HG02943 (cell line): ENCODE data around the gene MBD2.
A peak's percentile ranks its signal among the peaks of the same experiment; 100 is the strongest.
"Not testable (repeated sequence)": the region's sequence is repeated elsewhere in the genome, so short reads cannot be mapped to it uniquely, and the experiment has no call there.

ENCODE experiments used
- ATAC-seq: cut with Tn5 transposase; IDR thresholded peaks from one replicate; pipeline ENCODE4 v1.9.1; 2021; ENCODE audit warnings: mild to moderate bottlenecking, low read depth, moderate library complexity; ENCODE audit not compliant: unreplicated experiment

The MBD2 gene

DNA sequence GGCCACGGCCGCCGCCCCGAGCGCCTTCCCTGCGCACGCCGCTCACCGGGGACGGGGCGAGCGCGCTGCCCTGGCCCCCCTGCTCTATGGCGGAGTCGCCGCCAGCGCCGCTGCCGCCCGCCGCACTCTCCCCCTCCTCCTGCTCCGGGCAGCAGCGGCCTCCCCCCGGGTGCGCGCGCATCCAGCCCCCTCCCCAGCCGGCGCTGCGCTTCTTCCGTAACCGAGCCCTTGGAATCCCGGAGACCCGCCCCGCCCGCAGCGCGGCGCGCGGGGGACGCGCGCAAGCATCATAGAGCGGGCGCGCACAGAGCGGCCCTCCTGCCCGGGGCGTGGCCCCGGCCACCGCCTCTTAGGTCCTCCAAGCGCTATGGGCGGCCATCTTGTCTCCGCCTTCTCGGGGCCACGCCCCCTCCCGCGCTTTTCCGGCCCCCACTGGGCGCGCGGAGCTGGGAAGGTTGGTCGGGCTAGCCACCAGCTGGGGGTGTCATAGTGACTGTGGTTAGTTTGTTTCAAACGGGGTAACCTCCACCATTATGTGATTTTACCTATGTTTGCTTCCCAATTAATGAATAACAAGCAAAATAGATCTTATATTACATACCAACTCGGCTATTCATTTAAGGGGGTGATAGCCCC, at the start of gene MBD2:
Gene MBD2, minus strand, starts transcription at position 291 of the 636 bp plus-strand sequence. Its CDS starts 110 bp downstream, at position 181.
- ATAC-seq, result peak; percentile 89

DNA sequence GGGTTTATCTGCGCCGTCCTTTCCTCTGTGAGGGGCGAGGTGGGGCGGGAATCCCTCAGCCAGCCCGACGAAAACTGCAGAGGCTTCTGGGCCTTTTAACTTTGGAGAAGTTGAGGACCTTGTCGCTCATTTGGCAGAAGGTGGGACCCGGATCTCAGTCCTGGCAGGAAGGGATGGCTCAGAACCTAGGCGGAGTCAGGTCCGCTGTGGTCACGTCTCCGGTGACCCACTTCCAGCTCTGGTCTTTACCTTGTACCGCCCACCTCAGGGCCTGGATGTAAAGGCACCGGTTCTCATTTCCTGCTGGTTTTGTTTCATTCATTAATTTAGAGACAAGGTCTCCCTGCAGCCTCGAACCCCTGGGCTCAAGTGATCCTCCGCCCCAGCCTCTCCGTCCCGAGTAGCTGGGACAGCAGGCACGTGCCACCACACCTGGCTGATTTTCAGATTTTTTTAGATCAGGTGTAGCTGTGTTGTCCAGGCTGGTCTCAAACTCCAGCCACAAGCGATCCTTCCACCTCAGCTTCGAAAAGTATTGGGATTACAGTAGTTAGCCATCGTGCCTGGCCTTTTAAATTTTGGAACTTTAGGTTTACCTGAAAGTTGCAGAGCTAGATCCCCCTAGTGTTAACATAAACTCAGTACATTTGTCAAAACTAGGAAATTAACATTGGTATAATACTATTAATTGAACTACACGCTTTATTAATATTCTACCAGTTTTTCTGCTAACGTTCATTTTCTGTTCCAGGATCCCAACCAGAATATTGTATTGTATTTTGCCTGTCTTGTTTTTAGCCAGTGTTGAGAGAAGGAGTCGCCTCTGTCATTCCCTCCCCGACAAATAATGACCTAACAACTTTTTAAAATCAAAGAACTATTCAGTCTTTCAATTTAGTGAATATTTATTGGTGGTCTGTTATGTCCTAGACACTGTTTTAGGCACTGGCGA, 45.7 kb upstream of the MBD2 start:
- peak; percentile 50 for ATAC-seq

DNA sequence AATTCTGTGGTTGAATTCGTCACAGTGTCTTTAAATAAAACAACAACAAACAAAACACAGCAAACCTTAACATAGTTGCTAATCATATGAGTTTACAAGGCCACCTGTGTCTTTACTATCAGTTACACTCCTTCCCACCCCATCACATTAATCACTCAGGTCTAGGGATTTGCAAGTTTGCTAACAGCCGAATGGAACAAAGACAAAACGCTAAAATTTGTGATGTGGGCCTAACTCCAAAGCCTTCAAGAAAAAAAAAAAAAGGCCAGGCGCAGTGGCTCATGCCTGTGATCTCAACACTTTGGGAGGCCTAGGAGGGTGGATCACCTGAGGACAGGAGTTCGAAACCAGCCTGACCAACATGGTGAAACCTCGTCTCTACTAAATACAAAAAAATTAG, 44.3 kb upstream of the MBD2 start:
- ATAC-seq, result no peak

DNA sequence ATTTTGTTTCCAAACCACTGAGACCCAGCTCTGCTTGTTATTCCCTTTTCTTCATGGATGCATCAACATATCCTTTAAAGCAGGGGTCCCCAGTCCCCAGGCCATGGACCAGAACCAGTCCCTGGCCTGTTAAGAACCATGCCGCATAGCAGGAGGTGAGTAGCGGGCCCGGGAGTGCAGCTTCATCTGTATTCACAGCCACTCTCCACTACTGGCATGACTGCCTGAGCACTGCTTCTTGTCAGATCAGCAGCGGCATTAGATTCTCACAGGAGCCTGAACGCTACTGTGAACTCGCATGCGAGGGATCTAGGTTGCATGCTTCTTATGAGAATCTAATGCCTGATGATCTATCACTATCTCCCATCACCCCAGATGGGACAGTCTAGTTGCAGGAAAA, 43.2 kb upstream of the MBD2 start:
- ATAC-seq, result no peak

- peak; percentile 73 for ATAC-seq
Measured at GRCh38 chr18:54263904-54264336, 39.5 kb upstream of the MBD2 start.

GRCh38 chr18:54261894-54262293, 37.4 kb upstream of the MBD2 start:
- peak; percentile 71 for ATAC-seq

DNA sequence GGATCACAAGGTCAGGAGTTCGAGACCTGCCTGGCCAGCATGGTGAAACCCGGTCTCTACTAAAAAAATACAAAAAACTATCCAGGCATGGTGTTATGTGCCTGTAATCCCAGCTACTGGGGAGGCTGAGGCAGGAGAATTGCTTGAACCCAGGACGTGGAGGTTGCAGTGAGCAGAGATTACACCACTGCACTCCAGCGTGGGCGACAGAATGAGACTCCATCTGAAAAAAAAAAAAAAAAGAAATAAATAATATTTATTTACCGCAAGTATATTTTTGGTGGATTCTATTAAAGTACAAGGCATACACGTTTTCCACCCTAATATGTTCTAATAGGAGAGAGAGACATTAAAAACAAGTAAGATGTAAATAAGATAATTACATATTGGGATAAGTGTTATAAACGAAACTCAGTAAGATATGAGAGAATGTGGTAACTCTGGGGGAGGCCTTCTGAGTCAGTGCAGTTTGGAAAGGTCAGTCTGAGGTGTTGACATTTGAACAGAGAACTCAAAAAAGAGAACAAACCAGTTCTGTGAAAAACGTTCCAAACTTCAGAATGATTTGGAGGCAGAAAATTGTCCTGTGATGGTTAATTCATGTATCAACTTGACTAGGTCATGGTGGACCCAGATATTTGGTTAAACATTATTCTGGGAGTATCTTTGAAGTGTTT, 36.1 kb upstream of the MBD2 start:
- ATAC-seq, result no peak

- ATAC-seq, result not testable (repeated sequence)
Measured at GRCh38 chr18:54257818-54258217, 33.3 kb upstream of the MBD2 start.

- ATAC-seq, result no peak
Measured at GRCh38 chr18:54257015-54257414, 32.5 kb upstream of the MBD2 start.

- ATAC-seq, result no peak
Measured at GRCh38 chr18:54255141-54255540, 30.7 kb upstream of the MBD2 start.

DNA sequence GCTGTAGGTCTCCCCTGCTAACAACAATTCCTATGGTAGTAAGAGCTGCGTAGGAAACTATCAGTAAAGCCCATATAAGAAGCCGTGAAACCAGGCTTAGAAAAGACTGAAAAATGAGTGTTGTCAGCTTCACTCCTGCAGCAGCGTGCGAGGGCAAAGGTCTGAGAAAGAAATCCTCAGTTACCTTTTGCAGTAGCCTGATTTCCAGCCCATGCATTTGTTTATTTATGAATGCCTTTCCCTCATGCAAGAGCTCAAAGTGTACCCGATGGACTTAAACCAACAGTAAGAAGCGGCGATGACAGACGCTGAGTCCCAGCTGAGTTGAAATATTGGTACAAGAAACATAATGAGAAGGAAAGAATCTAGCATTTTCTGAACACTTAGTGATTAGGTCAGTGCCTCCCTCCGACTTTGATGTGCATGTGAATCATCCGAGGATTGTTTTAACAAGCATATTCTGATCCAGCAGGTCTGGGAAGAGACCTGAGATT, 29.8 kb upstream of the MBD2 start:
- no peak for ATAC-seq

DNA sequence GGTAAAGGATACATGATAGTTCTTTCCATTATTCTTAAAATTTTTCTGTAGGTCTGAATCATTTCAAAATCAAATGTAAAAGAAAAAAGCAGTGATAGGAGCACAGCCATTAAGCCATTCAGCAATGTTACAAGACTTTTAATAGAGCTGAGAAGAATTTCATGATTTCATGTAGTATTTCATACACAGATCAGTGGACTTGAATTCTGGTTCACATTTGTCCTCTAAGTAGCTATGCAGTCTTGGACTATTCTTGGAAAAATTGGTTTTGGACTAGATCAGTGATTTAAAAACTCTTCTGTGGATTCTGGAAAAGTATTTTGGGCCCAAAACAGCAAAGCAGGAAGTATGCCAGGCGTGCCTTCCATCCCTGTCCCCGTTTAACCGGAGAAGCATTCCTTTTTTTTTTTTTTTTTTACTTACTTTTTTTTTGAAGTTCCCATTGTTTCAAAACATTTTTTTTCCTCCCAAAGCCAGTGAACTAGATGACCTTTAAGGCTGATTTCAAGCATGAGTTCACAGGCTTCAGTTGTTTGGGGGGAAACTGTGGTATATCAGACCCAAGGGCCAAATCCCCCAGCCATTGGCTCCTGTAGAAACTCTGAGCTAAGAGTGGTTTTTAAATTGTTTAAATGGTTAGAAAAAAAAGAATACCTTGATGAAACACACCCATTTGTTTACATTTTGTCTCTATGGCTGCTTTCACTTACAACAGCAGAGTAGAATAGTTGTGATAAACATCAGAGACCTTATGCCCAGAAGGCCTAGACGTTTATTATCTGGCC, 27.3 kb upstream of the MBD2 start:
- no peak for ATAC-seq

DNA sequence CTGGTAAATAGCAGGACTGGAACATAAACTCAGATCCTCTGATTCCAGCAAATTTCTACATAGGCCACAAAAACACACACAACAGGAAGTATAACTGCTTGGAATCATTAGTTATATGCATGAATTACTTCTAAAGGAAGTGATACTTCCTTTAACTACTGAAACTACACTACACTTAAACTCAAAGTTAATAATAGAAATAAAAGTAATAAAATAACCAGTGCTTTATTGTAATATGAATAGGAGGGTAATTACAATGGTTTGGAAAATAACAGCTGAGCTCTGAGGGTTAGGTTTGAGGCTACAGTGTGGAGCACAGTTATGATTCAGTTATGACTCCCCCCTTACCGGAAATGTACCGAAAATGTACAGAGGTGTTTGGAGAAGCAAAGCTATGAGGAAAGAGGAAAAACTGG, 26.4 kb upstream of the MBD2 start:
- ATAC-seq, result peak; percentile 79

DNA sequence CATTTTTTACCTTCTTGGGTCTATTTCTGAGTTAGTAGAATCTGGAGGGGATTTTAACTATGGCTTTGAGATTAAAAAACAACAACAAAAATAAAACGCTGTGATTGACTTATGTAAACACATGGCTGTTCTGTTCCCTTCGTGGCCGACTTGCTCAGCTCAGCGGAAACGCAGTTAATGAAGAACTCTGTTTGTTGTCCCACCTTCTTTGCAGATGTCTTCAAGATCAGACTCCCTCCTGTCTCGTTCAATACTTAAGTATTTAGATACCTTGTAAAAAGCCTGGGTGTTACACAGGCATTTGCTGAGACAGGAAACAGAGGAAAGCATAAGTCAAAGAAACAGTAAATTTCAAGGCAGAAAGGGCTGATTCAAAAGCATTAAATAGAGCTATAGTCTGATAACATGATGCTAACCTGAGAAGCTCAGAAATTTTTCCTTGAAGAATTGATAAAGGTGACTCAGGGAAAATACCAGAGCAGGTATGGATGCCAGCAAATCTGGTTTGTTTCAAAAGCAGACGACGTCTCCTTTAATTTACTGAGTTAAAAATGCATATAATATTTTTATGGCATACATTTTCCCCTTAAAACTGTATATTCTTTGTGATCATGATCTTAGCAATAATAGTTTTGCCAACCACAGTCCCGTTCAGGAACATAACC, 23.2 kb upstream of the MBD2 start:
- ATAC-seq, result no peak

DNA sequence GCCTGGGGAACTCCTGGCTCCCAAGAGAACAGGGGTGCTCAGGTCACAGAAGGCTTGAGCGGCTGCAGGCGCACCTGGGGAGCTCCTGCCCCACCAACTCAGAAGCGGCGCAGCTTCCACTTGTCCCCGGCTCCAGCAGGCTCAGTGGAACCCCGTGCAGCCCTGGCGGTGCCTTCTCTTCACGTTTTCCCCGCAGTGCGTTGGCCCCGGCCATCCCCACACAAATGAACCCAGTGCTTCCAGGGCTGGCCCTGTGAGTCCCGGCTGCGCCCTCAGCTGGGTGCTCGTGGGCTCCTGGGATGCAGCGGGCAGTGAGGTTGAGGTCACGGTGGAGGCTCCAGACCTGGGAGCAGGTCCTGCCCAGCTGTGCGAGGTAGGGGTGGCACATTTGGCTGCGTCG, 17.9 kb upstream of the MBD2 start:
- no peak for ATAC-seq

- no peak for ATAC-seq
Measured at GRCh38 chr18:54241483-54241882, 17.0 kb upstream of the MBD2 start.

DNA sequence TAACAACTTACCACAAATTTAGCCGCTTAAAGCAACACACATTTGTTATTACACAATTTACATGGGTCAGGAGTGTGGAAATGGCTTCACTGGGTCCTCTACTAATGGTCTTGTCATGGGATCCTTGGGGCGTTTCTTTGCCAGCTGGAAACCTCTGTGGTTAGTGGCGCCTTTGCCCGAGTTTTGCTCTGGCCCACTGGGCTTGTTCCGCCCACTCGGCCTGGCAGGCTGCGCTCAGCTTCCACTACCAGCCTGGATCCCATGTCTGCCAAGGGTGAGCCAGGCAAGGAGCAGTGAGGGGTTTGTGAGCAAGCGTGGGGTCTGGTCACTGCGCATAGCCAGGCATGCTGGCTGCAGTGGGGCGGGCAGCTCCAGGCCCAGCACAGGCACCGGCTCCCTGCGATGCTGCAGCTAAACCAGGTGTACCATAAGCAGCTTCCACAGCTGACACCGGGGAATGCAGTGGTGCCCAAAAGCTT, 16.2 kb upstream of the MBD2 start:
- ATAC-seq, result no peak

DNA sequence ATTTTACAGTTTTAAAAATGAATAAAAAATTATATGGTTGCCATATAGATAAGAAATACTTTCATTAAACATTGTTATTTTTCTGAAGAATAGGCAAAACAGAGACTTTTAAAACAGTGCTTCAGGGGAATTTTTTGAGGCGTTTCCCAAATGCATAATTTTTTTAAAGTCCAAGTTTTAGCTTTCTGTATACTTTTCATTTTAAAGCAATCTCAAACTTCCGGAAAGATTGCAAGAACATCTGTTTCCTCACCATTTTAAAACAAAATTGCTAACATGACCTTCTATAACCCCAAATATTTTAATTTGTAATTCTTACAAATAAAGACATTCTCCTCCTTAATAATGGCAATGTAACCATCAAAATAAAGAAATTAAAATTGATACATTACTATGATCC, 15.1 kb upstream of the MBD2 start:
- ATAC-seq, result no peak

DNA sequence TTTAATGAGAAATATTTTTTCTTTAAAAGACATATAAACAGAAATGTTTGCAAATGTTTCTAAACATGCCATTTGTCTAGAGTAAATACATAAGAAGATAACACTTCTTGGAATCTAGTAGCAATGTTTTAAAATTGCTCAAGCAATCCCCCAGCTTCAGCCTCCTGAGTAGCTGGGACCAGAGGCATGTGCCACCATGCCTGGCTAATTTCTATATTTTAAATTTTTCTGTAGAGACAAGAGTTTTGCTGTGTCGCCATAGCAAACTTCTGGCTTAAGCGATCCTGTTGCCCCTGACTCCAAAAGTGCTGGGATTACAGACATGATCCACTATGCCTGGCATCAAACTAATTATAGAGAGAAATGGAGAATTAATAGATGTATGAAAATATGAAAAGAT, 14.6 kb upstream of the MBD2 start:
- no peak for ATAC-seq
